Testis (tissue), 3 donors: ENCODE measurements around the gene ADSL. TPM values are rescaled to one million over a fixed set of nuclear protein-coding genes. Genes with fewer than 3 reads are reported as not detected.

Source experiments
- DNase-seq: peaks from one replicate; pipeline ENCODE4 v3.0.0-alpha.2; 2019
- H3K27ac ChIP-seq, 2 donors: fragments of 200-600 bp; sonication (generic); one replicate each; pipeline ENCODE4 v1.5.1; 2019
- H3K27me3 ChIP-seq: fragments of 200-600 bp; sonication (generic); one replicate; pipeline ENCODE4 v1.5.1; 2019
- H3K36me3 ChIP-seq: fragments of 200-600 bp; sonication (generic); one replicate; pipeline ENCODE4 v1.5.1; 2017; ENCODE audit warnings: low read depth; ENCODE audit errors: missing control alignments
- H3K4me1 ChIP-seq: fragments of 200-600 bp; sonication (generic); one replicate; pipeline ENCODE4 v1.5.1; 2019
- H3K4me3 ChIP-seq, 2 donors: fragments of 200-600 bp; sonication (generic); one replicate each; pipeline ENCODE4 v1.5.1; 2017 to 2019
- H3K9me3 ChIP-seq: fragments of 200-600 bp; sonication (generic); one replicate; pipeline ENCODE4 v1.5.1; 2017
- CTCF ChIP-seq, 3 experiments: fragments of 450-650 bp in 2 of 3; fragments of 200-600 bp in 1 of 3; sonication (generic) in 1 of 3; IDR thresholded peaks; one replicate each; pipeline ENCODE4 v1.5.1; 2016 to 2019; ENCODE audit warnings: antibody characterized with exemption in 3 of 3, mild to moderate bottlenecking in 2 of 3, moderate library complexity in 1 of 3
- POLR2A ChIP-seq: fragments of 450-650 bp; IDR thresholded peaks from one replicate; pipeline ENCODE4 v1.6.1; 2017; ENCODE audit warnings: antibody characterized with exemption, mild to moderate bottlenecking, moderate library complexity
- WGBS, 2 donors: methylation state at CpG; one replicate each; pipeline ENCODE4 v1.1.5; 2018; 5-methylcytosine and 5-hydroxymethylcytosine counted together
- intact Hi-C: fragments of 100-400 bp; cut with DNase I; formaldehyde crosslinking; loops from one replicate; pipeline ENCODE4 v1.15.1; 2023; ENCODE audit warnings: low total_unique reads
- polyA plus RNA-seq: library from polyadenylated mRNA; stranded (reverse); fragments of 350-450 nt; fragmentation: Illumina TruSeq; extraction: RNeasy Lipid Tissue Mini Kit (QIAGEN cat#74804); gene quantifications from one replicate; pipeline ENCODE4 v1.2.3, GENCODE V29; 2014; ENCODE audit warnings: low read depth, low replicate concordance; ENCODE audit not compliant: insufficient read depth
- total RNA-seq, 2 donors: library from RNA; depleted of rRNA; stranded (reverse); fragments of >200 nt; gene quantifications; one replicate each; pipeline ENCODE4 v1.2.3, GENCODE V29; 2016

Gene ADSL
- total and polyA plus RNA-seq, 3 donors from 2014 or later, result 72.4 to 102 (median 78.9) TPM

- WGBS, 2 donors, result 86 to 87% methylated on average over 10 of the region's 10 CpGs
- Histone ChIP-seq H3K9me3 (no peaks in the 10 kb centered on the region), H3K4me3 (no peak overlapping the region), H3K27ac (no peak overlapping the region), H3K4me1 (no peaks in the 10 kb centered on the region), H3K36me3 (no peaks in the 10 kb centered on the region), H3K27me3 (no peaks in the 10 kb centered on the region)
- intact Hi-C loops, result no loop called here
- no peak for TF ChIP-seq CTCF (IDR thresholded peaks at IDR 0.05)
- TF ChIP-seq POLR2A, result no peak
- no peak for DNase-seq
Measured at GRCh38 chr22:40330615-40331014, 15.7 kb upstream of the ADSL start.

GRCh38 chr22:40331706-40332105 lies 14.6 kb upstream of the ADSL start:
- H3K4me1 ChIP-seq, result no peaks in the 10 kb centered on the region
- H3K27me3 ChIP-seq, result no peaks in the 10 kb centered on the region
- no peaks in the 10 kb centered on the region for H3K36me3 ChIP-seq
- no peak overlapping the region for H3K27ac ChIP-seq
- no peak for DNase-seq
- TF ChIP-seq POLR2A (no peak), CTCF (IDR thresholded peaks at IDR 0.05) (no peak)
- H3K9me3 ChIP-seq, result no peaks in the 10 kb centered on the region
- WGBS, 2 donors, result 63 to 83% methylated on average over 4 of the region's 4 CpGs
- no peak overlapping the region for H3K4me3 ChIP-seq
- intact Hi-C loops, result no loop called here

- intact Hi-C loops, result no loop called here
- H3K4me3 ChIP-seq, result no peak overlapping the region
- no peak for DNase-seq
- no peaks in the 10 kb centered on the region for H3K9me3 ChIP-seq
- 63 to 71% methylated on average over 9 of the region's 9 CpGs for WGBS, 2 donors
- TF ChIP-seq CTCF (IDR thresholded peaks at IDR 0.05), result no peak
- no peak for TF ChIP-seq POLR2A
- no peak overlapping the region for H3K27ac ChIP-seq
- no peaks in the 10 kb centered on the region for H3K4me1 ChIP-seq
- no peaks in the 10 kb centered on the region for H3K36me3 ChIP-seq
- H3K27me3 ChIP-seq, result no peaks in the 10 kb centered on the region
Measured at GRCh38 chr22:40332319-40332781, 13.9 kb upstream of the ADSL start.

GRCh38 chr22:40334060-40334459 lies 12.2 kb upstream of the ADSL start:
- intact Hi-C loops, result no loop called here
- 73 to 78% methylated on average over 2 of the region's 2 CpGs for WGBS, 2 donors
- DNase-seq, result no peak

More at GRCh38 chr22:40334060-40334459, 12.2 kb upstream of the ADSL start:
- Histone ChIP-seq H3K4me1 (no peaks in the 10 kb centered on the region), H3K36me3 (no peaks in the 10 kb centered on the region), H3K27ac (no peak overlapping the region), H3K9me3 (no peaks in the 10 kb centered on the region), H3K4me3 (no peak overlapping the region), H3K27me3 (no peaks in the 10 kb centered on the region)
- TF ChIP-seq POLR2A (no peak), CTCF (IDR thresholded peaks at IDR 0.05) (no peak)
